GM21737 (cell line): ENCODE data around the gene GAPDHS.
A peak's percentile ranks its signal among the peaks of the same experiment; 100 is the strongest.

Experiments
- ATAC-seq: cut with Tn5 transposase; IDR thresholded peaks from one replicate; pipeline ENCODE4 v1.9.1; 2021; ENCODE audit warnings: mild to moderate bottlenecking, moderate library complexity; ENCODE audit not compliant: unreplicated experiment

Gene GAPDHS

DNA sequence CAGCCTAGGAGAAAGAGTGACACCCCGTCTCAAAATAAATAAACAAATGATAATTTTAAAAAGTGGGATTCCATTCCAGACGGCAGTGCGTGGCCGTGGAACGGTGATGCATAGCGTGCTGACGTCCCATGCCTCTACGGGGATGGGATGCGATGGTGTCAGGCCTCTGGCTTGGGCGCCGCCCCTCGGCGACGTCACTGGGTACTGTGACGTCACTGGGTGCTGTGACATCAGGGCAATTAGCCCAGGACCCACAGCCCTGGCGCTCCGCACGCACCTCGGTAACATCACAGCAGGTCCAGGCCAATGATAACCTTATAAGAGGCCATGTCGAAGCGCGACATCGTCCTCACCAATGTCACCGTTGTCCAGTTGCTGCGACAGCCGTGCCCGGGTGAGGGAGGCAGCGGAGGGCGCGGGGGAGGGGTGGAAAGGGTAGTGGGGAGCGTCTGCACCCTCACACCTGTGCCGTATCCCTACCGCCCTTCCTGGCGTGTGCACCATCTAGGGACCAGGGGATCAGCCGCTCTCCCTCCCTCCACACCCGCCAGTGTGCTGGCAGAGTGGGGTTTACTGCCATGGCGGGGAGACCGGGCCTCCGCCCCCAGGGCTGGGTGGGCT is at the start of gene GAPDHS:
GAPDHS (plus strand) TSS at position 256 of the 621 bp plus-strand sequence; CDS start at position 328, 72 bp downstream.
- ATAC-seq: no peak

DNA sequence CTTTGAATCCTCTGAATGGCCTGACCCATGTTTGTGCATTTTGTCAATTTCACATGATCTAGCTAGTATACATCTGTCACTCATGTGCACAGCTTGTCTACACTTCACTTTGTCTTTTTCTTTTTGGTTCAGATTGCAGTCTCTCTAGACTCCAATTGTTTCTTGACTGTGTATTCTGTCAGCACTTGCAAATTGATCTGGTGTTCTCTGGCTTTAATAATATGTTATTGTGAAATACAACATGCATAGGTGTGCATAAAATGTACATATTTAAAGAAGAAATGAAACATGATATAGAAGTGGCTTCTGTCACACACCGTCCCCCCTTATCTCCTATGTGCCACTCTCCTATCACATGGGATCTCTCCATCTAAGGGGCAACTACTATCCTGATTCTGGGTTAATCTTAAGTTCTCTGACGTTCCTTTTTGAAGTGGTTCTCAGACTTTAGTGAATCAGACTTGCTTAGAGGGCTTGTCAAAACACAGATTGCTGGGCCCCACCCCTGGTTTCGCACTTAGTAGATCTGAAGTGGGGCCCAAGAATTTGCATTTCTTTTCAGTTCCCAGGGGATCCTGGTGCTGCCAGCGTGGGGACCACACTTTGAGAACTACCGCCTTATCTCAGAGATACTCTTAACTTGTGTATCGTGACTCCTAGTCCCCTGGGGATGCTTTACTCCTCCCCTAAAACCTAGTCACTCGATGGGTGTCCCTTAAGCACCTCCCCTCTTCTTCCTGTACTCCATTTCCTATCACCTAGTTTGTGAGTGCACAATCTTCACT is 48.8 kb upstream of the GAPDHS start:
- ATAC-seq: peak; percentile 73

GRCh38 chr19:35486268-35486708 is 47.0 kb upstream of the GAPDHS start:
- ATAC-seq: no peak

GRCh38 chr19:35487656-35488182 is 45.5 kb upstream of the GAPDHS start:
- no peak for ATAC-seq

- ATAC-seq: no peak
Measured at GRCh38 chr19:35488677-35489076, 44.6 kb upstream of the GAPDHS start.

- no peak for ATAC-seq
Measured at GRCh38 chr19:35490364-35490763, 42.9 kb upstream of the GAPDHS start, which contains the start of gene KRTDAP. TSS of gene KRTDAP (minus strand) at chr19:35490464. CDS start at chr19:35490442, 22 bp downstream.

DNA sequence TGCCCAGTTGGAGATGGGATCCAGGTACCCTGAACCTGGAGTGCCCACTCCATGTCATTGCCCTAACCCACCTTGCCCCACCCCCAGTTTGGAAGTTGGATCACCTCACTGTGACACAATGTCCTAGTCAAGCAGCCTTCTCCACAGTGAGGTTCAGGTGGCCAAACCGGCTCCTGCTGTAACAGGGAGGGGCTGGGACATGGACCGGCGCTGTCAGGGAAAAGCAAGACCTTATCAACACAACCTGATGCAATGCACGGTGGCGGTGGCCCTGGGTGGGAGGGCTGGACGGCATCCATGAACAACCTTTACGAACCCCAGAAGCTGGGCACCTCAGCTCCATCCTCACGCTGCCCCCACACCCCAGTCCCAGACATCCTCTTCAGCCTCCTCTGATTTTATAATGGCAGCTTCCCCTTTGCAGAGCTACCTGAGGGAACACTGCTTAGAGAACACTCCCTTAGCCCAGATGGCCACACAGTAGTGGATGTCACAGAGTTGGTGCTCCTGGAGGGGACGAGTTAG is 41.4 kb upstream of the GAPDHS start:
- ATAC-seq: no peak

- ATAC-seq: no peak
Measured at GRCh38 chr19:35493971-35494370, 39.3 kb upstream of the GAPDHS start.

DNA sequence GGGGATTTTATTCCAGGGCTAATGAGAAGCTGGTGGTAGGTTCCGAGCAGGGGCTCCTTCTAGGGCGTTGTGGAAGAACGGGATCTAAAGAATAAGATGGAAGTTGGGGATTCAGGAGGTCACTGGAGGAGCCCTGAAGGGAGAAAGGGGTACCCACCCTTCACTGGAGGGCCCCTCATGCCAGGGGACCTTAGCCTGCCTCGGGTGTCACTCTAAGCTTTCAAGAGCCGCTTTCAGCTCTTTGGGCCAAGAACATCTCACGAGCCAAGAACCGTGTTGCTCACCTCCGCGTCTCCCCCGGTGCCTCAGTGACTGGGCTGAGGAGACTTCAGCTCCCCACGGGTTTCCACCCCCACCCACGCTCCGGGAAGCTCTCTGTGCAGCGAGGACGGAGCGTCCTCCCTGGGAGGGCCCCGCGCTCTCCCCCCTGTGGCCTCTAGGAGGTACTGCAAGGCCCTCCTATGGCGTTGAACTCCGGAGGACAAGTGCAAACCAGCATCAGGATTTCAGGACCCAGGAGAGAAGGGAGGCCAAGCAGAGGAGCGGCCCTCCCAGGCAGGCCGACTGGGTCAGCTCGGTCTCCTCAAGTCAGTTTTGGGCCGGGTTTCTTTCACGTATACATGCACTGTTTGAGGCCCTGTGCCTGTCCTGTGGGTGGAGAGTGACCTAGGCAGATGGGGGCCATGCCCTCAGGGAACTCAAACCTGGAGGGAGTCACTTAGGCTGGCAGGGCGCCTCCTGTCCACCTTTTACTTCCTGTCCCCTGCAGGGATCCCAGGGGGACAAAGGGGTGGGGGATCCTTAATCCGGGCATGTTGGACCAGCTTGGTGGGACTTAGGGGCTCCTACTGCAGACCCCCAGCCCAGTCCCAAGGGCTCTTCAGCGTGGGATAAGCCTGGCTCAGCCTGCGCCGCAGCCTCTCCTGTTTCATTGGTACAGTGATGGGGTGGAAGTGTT is 37.9 kb upstream of the GAPDHS start:
- no peak for ATAC-seq

GRCh38 chr19:35497406-35497805 is 35.9 kb upstream of the GAPDHS start:
- no peak for ATAC-seq

DNA sequence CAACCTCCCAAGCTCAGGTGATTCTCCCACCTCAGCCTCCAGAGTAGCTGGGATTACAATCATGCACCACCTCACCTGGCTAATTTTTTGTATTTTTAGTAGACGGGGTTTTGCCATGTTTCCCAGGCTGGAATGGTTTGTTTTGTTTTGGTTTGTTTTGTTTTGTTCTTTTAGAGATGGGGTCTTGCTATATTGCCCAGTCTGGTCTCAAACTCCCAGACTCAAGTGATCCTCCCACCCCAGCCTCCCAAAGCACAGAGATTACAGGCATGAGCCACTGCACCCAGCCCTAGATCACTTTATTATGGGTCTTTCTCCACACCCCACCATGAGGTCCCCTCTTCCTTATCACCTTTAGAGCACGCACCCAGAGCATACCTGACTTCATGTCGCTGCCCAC is 35.0 kb upstream of the GAPDHS start:
- ATAC-seq: no peak

DNA sequence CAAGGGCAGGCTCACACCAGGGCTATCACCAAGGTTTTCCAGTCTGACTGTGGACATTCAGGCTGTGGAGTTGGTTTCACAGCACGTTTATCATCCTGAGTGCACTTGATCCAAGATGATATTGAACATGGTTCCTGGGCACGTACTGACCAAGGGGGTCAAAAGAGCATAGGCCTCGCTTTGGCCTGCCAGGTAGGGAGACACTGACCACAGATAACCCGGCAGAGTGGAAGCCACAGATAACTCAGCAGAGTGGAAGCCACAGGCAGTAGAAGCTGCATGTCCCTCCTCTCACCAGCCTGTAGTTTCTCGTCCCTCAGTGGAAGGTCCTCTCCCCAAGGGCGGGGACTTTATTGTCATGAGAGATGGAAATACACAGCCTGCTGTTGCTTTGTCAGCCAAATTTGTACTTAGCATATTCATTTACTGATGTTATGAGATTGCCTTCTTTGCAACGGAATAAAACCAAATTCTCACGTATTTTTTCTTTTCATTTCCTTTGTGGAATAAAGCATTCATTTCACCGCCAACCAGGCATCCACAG is 34.2 kb upstream of the GAPDHS start:
- ATAC-seq: no peak

DNA sequence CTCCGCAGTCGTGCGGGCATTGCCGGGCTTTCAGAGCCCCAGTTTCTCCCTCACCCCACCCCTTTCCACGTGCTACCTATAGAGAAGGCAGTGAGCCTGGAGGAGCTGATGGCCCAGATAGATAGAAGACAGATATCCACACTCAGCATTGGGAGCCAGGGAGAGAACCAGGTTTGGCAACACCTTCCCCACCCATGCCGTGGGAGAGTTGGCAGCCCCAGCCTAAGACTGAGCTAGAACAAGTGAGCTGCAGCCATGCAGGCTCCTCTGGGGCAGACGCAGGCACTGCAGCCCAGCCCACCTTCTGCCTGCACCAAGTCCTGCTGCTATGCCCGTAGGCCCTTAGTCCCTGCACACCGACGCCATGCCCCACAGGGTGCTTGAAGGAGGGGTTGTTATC is 32.6 kb upstream of the GAPDHS start:
- no peak for ATAC-seq

DNA sequence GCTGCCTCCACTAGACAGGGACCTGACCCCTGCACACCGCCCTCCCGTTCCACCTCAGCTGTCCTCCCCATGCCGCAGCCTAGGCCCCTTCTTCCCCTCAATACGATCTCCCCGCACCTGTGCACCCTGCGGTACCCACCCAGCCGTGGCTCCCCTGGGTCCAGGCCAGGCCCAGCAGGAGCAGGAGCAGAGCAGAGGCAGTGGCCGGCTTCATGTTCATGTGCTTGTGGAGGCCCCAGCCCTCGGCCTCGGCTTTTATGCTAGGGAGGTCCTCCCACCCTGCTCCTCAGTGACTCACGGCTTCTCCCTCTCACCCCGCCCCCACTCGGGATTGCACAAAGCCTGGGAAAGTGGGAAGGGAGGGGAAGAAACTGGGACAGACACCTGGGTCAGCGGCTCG is 31.6 kb upstream of the GAPDHS start:
- no peak for ATAC-seq

DNA sequence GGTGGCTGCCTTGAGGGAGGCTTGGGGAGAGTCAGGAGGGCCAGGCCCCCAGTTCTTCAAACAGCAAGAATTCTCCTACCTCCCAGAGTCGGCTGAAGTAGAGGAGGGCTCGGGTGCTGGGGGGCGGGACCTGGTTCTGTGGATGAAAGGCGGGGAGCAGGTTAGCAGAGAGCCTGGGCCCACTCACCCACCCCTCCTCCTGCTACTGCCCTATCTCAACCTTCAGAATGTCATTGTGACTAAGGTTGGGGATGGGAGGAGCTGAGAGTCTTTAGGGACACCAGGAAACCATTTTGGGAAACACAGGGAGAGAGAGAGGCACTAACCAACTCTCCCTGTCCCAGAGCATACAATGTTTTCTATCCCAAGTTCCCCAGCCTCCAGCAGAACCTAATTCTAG is 30.5 kb upstream of the GAPDHS start:
- ATAC-seq: no peak

- no peak for ATAC-seq
Measured at GRCh38 chr19:35506011-35506410, 27.2 kb upstream of the GAPDHS start.

- no peak for ATAC-seq
Measured at GRCh38 chr19:35507561-35507960, 25.7 kb upstream of the GAPDHS start.

GRCh38 chr19:35508129-35508528 is 25.1 kb upstream of the GAPDHS start:
- no peak for ATAC-seq

GRCh38 chr19:35509018-35509652 is 24.1 kb upstream of the GAPDHS start:
- ATAC-seq: no peak
